Measurements from ENCODE around the gene FGGY.
A peak's percentile ranks its signal among the peaks of the same experiment; 100 is the strongest.
"Not testable (repeated sequence)": the region's sequence is repeated elsewhere in the genome, so short reads cannot be mapped to it uniquely, and the experiment has no call there.

Gene FGGY

DNA sequence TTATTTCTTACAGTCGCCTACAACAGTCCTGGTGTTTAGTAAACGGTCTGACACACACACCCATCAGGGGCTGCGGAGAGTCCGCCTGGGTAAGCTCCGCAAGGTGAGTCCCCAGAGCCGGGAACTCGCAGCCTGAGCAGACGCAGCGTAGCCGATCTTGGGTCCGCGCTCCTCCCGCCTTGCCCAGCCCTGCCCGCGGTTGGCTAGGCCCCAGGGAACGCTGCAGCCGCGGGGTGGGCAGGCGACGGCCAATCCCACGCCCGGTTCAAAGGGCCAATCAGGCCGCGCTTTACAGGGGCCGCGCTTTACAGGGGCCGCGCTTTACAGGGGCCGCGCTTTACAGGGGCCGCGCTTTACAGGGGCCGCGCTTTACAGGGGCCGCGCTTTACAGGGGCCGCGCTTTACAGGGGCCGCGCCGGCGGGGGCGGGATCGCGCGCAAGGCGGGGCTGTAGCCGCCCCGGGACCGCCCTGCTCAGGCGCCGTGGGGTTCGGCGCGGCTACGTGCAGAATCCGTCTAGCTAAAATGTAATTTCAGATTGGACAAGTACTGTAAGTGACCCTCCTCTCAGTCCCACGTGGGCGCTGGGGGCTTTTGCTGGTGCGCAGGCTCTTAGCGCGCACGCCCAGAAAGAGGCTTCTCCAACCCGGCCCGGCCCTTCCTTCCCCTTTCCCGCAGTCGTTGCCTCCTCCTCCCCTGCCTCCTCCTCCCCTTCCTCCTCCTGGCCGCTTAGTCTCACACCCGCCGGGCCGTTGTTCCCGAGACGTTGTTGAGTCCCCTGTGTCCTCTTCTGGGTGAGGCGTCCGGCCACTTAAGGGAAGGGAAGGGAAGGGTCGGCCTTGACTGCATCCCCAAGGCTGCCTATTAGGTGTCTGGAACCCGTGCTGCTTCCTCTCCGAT, at the start of gene FGGY:
TSS of gene FGGY (plus strand) at position 737 of the 899 bp plus-strand sequence. CDS start 24,456 bp downstream, outside the sequence.
- peak; percentile 93 for DNase-seq

DNA sequence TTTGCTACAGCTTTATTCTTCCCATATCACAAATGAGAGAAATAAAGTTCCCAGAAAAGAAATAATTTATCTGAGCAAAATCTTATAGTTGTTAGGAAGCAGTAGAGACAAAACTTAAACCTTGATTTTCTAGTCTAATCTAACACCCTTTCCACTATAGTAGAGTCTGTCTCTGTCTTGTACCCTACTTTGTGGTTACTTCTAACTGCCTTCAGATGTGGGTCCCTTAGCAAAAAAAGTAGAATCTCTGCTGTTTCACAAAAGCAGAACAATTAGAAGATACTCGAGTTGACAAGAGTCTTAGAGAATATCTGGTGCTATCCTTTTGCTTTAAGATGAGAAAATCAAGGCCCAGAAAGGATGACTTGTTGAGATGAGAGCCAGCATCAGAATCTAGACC, 48.1 kb upstream of the FGGY start:
- DNase-seq = no peak

DNA sequence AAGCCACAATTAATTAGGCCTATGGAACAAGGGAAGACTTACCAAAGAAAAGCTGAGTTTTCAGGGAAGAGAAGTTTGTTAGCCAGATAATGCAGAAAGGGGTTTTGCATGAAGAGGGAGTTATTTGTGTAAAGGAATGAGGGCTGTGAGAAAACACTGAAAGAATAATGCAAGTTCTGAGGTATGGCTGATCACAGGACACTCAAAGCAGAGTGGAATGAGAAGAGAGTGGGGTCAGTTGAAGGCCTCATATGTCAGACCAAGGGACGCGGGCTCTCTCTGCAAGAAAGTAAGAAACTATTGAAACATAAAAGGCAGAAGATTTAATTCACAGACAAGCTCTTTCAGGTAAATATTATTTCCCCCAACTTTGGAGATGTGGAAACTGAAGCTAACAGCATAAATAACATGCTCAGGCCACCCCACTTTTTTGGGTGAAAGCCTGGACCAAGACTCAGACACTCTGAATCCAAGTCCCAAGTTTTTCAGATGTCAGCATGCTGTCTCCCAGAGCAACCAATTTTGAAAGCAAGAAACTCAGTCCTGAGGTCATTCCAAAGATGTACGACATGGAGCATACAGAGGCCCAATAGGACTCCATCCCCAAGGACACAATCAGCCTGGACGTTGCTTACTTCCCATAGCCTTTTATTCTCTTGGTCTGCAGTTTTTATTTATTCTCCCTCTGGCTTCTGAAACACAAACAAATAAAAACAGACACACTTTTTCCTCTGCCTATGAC, 47.3 kb upstream of the FGGY start:
- no peak for DNase-seq

GRCh38 chr1:59251061-59251460, 45.8 kb upstream of the FGGY start:
- DNase-seq = not testable (repeated sequence)

GRCh38 chr1:59256429-59256828, 40.5 kb upstream of the FGGY start:
- not testable (repeated sequence) for DNase-seq

DNA sequence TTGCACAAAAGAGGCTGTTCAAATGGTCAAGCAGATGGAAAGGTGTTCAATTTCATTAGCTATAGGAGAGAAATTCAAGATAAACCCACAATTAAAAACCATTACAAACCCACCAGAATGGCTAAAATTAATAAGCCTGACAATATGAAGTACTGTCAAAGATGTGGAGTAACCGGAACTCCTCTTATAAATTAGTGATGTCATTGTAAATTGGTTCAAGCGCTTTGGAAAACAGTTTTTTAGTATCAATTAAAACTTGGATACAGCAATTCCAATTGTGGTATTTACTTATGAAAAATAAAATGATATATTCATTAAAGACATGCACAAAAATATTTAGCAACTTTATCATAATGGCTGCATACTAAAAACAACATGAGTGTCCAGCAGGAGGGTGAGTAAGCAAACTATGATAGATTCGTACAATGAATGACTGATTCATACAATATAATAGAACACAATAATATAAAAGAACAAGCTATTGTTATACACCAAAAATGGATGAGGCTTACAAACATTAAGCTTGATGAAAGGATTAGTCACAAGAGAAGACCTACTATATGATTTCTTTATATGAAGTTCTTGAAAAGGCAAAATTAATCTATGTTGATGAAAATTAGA, 38.4 kb upstream of the FGGY start:
- DNase-seq = no peak

DNA sequence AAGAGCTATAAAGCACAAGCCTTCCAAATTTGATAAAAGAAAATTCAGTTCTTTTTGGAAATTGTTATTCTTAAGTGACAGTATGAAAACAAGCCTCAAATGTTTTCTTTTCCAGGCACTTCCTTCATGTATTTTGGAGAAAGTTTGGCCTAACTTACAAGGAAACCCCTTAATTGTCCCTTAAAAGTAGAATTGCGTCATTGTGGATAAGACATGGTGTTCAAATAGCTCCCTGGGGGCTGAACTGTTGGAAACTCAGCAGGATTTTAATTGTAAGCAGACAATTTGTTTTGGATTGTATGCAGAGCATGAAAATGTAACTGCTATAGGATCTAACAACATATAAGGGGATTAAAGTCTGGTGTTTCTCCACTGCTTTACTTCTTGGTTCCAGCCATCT, 35.4 kb upstream of the FGGY start:
- no peak for DNase-seq

DNA sequence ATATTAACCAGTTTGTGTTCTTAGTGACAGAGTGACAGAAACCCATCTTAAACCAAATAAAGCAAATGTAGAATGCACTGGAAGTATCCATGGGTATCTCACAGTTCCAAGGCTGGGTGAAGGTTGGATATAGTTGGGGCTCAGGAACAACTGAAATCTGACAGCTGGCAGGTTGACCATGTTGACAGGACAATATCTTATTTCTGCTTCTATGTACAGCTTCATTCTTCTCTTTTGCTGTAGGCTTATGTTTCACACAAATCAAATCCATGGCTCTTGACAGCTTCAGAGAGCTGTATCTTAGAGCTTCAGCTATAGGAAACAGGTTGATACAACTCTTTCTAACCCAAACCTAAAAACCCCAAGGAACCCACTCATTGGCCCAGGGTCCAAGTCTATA, 34.3 kb upstream of the FGGY start:
- no peak for DNase-seq

DNA sequence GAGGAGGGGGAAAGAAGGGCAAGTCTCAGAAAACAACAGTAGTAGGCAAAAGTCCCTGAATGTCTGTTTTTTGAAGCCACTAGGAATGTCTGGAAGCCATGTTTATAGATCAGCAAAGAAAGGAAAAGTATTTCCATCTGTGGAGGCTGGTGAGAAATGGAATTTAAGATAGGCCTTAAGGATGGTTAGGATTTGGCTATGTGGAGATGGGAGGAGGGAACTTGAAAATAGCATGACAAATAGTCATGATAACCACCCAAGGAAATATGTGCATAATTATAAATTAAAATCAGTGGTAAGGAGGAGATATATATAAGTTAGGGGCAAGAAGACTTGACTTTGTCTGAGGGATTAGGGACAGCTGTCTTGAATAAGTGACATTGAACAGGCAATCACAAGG, 33.8 kb upstream of the FGGY start:
- no peak for DNase-seq

DNA sequence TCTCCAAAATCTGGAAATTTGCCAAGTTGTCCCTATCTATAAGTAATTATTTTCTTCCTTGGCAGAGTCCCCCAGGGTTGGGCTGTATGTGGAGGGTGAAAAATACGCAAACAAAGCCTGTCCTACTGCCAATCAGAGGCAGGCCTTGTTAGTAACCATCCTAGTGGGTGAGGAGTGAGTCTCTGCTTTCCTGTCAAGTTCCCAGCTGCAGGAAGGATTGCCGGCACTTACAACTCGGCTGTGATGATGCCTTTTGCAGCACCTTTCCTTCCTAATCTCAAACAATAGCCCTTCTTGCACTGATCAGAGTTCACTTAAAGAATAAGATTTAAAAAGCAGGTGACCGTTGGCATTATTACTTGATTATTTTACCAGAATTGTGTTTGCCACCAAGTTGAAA, 31.3 kb upstream of the FGGY start:
- DNase-seq = no peak

DNA sequence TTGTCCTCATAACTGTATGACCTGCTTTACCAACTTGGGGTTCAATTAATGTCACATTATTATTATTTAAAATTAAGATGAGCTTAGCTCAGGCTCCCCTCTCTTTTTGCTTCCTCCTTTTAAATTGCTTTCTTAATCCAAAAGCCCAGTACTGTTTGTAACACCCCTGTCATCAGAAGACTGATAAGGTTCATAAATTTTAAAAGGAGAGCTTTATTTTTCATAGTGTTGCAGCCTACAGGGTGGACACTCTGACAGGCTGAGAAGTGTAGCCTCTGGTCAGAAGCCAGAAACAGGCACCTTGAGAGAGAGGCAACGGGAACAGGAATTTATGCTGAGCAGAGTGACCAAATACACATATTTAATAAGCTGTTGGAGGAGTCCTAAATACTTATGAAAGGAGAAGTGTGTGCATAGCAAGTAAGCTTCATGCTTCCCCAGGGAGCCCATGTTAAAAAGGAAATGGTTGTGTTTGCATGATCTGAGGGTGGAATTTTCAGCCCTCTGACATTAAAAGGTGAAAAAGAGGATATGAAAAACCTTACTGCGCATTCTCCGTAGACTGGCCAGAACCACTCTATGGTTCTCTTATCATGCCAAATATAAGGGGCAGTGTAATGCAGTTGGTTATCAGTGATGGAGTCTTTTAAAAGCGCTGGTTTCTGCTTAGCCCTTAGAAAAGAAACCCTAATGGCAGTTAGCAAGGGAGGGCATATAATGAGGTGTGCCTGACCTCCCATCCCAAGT, 30.5 kb upstream of the FGGY start:
- no peak for DNase-seq

- DNase-seq = no peak
These were observed 30.0 kb upstream of the FGGY start for GRCh38 chr1:59266927-59267293.

DNA sequence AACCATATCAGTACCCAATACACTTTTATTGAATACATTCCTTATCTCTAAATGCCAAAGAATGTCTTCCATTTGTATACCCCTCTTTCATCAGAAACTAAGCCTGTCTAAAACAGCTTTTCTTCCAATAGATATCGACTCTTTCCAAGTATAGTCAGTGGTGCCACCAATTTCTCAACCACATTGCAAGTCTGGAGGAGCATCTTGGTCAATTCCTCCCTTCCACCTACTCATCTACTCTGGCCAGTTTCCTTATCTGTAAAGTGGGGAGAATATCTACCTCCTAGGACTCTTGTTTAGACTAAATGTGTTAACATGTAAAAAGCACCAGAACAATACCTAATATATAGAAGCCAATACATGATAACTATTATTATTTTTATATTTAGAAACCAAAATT, 28.5 kb upstream of the FGGY start:
- DNase-seq = no peak

- DNase-seq = no peak
These were observed 25.2 kb upstream of the FGGY start for GRCh38 chr1:59271561-59272260.

- DNase-seq = no peak
These were observed 24.4 kb upstream of the FGGY start for GRCh38 chr1:59272507-59272906.

GRCh38 chr1:59276439-59276851, 20.4 kb upstream of the FGGY start:
- no peak for DNase-seq

GRCh38 chr1:59278780-59279354, 18.0 kb upstream of the FGGY start:
- DNase-seq = no peak

DNA sequence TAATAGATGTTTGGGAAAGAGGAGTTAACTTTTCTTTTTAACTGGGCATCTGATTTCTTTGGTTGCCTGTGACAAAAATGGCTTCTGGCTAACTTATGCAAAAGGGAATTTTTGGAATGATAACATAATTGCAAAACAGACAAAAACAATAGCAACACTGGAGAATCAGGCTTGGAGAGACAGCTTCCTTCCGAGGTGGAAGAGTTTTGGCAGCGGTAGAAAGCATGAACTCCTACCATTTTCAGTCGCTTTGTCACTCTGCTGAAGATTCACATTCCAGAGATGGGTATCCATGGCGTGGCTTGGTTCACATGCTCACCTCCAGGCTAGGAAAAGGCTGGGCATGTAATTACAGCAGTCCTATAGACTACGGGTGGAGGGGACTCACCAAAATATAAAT, 17.2 kb upstream of the FGGY start:
- DNase-seq = no peak

DNA sequence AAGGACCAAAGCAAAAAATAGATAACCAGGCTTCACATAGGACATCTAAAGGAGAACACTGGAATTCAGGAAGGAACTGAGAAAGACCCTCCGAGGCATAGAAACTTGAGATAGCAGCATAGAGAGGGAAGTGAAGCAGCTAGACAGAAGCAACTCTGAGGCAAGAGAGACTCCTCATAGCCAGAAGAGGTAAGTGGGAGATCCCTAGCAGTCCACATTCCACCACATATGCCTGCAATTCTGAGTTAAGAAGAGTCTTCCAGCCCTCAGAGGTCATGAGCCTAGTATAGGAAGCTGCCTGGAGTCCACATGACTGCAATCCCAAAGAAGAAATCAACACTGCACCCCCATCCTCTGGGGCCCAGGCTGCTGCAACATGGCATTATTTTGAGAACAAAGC, 13.9 kb upstream of the FGGY start:
- DNase-seq = no peak

GRCh38 chr1:59285691-59286090, 11.2 kb upstream of the FGGY start:
- no peak for DNase-seq

DNA sequence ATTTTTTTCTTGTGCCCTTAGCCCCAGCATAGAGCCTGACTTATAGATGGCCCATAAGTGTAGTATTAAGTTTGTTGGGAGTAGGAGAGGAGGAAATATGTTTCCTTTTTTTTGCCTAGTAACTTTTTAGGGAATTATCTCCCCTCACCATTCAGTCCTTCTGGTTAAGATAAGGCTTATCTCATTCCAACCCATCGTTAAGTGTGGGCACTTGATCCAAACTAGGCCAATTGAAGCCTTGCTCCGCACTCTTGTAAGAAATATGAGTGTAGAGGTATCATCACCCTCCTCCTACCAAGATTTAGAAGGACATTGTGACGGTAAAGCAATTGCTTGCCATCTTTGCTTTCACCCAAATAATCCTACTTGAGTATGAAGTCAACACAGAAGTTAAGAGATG, 8.8 kb upstream of the FGGY start:
- no peak for DNase-seq

DNA sequence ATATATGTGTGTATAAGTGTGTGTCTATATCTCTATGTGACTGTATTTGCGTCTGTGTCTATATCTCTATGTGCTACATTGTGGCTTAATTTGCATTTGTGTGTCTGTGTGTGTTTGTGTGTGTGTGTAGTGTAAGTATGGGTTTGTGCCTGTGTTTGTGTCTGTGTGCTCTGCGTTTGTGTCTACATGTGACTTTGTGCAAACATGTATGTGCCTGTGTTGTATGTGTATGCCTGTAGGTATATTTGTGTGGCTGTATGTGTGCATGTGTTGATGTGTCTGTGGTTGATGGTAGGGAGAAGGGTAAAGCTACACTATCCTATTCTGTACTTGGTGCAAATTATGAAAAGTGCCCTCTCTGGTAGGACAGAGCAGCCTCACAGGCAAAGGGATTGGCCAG, 7.3 kb upstream of the FGGY start:
- DNase-seq = no peak
